Caco-2 (cell line): ENCODE data around the gene LSM7. TPM values are rescaled to one million over a fixed set of nuclear protein-coding genes. Genes with fewer than 3 reads are reported as not detected.

ENCODE experiments used
- BruUV-seq: library from RNA; stranded (reverse); fragments of 400-500 nt; replicated peaks from 2 replicates; lab custom pipeline; 2021; lab: Mats Ljungman, UMichigan
- CTCF ChIA-PET: fragments of 300-600 bp; sonication (Branson Sonifier 250); formaldehyde crosslinking; loops from one replicate; lab custom pipeline; 2022; ENCODE audit warnings: antibody characterized with exemption; lab: Charles Lee
- POLR2A ChIA-PET: fragments of 300-600 bp; sonication (Branson Sonifier 250); formaldehyde crosslinking; loops from one replicate; lab custom pipeline; 2022; ENCODE audit warnings: antibody characterized with exemption; lab: Charles Lee
- DNase-seq, 2 experiments: peaks; one replicate each; pipeline versions ENCODE4 v3.0.0 to v3.0.0-alpha.2; 2020 to 2022
- H3K27me3 ChIP-seq: replicated peaks from 2 replicates; pipeline ENCODE4 v1.6.0; 2011; ENCODE audit warnings: low read length; ENCODE audit not compliant: control insufficient read depth, insufficient read depth
- H3K36me3 ChIP-seq: 2 replicates; pipeline ENCODE4 v1.5.1; 2011; ENCODE audit warnings: low read length; ENCODE audit not compliant: control insufficient read depth, insufficient read depth
- H3K4me1 ChIP-seq: fragments of 250-450 bp; sonication (Bioruptor Pico); 2 replicates; pipeline ENCODE4 v1.5.1; 2020; ENCODE audit warnings: mild to moderate bottlenecking
- H3K4me3 ChIP-seq: 2 replicates; pipeline ENCODE4 v1.5.1; 2011; ENCODE audit warnings: low read depth, mild to moderate bottlenecking, control low read depth, low read length
- H3K9me3 ChIP-seq: fragments of 250-450 bp; sonication (Bioruptor Pico); 2 replicates; pipeline ENCODE4 v1.5.1; 2020; ENCODE audit warnings: mild to moderate bottlenecking, moderate library complexity
- H3K27ac Mint-ChIP-seq: one replicate; pipeline ENCODE4 v1.8.0; 2022; ENCODE audit warnings: mixed read lengths; ENCODE audit not compliant: unreplicated experiment
- H3K27me3 Mint-ChIP-seq: one replicate; pipeline ENCODE4 v1.8.0; 2022; ENCODE audit warnings: mixed read lengths; ENCODE audit not compliant: insufficient read depth, unreplicated experiment
- H3K36me3 Mint-ChIP-seq: one replicate; pipeline ENCODE4 v1.8.0; 2022; ENCODE audit warnings: mild to moderate bottlenecking, mixed read lengths; ENCODE audit not compliant: insufficient read depth, unreplicated experiment
- H3K4me1 Mint-ChIP-seq: one replicate; pipeline ENCODE4 v1.8.0; 2022; ENCODE audit warnings: low read depth, mixed read lengths; ENCODE audit not compliant: unreplicated experiment
- H3K4me3 Mint-ChIP-seq: one replicate; pipeline ENCODE4 v1.8.0; 2022; ENCODE audit warnings: mild to moderate bottlenecking, moderate library complexity, mixed read lengths; ENCODE audit not compliant: unreplicated experiment
- H3K9me3 Mint-ChIP-seq: one replicate; pipeline ENCODE4 v1.8.0; 2022; ENCODE audit warnings: mixed read lengths; ENCODE audit not compliant: unreplicated experiment
- intact Hi-C: fragments of 100-400 bp; cut with micrococcal nuclease; formaldehyde crosslinking; loops from one replicate; pipeline ENCODE4 v1.10.0; 2022; ENCODE audit not compliant: unreplicated experiment
- total RNA-seq: library from RNA; stranded (reverse); gene quantifications from 2 replicates; pipeline ENCODE4 v1.2.3, GENCODE V29; 2022
- TF ChIP-seq, protein P1 (sequence below), 2 experiments: fragments of 200-600 bp in 1 of 2; IDR thresholded peaks; 1 replicate in 1 of 2; 2 replicates in 1 of 2; pipeline versions ENCODE4 v1.5.1 to v1.8.0; 2011 to 2022; ENCODE audit warnings: antibody characterized with exemption in 1 of 2, control low read depth in 1 of 2, inconsistent platforms in 1 of 2, low read depth in 1 of 2, low read length in 1 of 2, mild to moderate bottlenecking in 1 of 2, moderate library complexity in 1 of 2; ENCODE audit not compliant: insufficient read depth in 1 of 2, severe bottlenecking in 1 of 2, unreplicated experiment in 1 of 2

The LSM7 gene
- total RNA-seq, 1 experiment from 2014 or later, result 141 TPM

- H3K36me3 ChIP-seq, result no peaks in the 10 kb centered on the region
- Mint-ChIP-seq H3K36me3 (no peaks in the 10 kb centered on the region), H3K4me1 (peaks cover 6% of the 10 kb centered on the region), H3K27ac (no peak overlapping the region), H3K9me3 (no peaks in the 10 kb centered on the region), H3K27me3 (no peaks in the 10 kb centered on the region), H3K4me3 (no peak overlapping the region)
- no peaks in the 10 kb centered on the region for H3K27me3 ChIP-seq
- DNase-seq, result no peak
- ChIA-PET POLR2A (no interaction called here), CTCF (interaction anchor here (1.0 kb wide), 1 partner anchor 88 kb away, joined by 3 read pairs; no protein-coding TSS in a partner anchor)
- intact Hi-C loops, result no loop called here
- 0 out of 2 replicates have a peak, but pooled peaks cover 3% of the 10 kb centered on the region for H3K4me1 ChIP-seq
- BruUV-seq, result no TSS peak
- no peak overlapping the region for H3K4me3 ChIP-seq
- TF ChIP-seq, protein P1, sequence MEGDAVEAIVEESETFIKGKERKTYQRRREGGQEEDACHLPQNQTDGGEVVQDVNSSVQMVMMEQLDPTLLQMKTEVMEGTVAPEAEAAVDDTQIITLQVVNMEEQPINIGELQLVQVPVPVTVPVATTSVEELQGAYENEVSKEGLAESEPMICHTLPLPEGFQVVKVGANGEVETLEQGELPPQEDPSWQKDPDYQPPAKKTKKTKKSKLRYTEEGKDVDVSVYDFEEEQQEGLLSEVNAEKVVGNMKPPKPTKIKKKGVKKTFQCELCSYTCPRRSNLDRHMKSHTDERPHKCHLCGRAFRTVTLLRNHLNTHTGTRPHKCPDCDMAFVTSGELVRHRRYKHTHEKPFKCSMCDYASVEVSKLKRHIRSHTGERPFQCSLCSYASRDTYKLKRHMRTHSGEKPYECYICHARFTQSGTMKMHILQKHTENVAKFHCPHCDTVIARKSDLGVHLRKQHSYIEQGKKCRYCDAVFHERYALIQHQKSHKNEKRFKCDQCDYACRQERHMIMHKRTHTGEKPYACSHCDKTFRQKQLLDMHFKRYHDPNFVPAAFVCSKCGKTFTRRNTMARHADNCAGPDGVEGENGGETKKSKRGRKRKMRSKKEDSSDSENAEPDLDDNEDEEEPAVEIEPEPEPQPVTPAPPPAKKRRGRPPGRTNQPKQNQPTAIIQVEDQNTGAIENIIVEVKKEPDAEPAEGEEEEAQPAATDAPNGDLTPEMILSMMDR (IDR thresholded peaks at IDR 0.05; ENCODE audit: insufficient read depth in 1 of 2, low read depth in 1 of 2, low read length in 1 of 2, severe bottlenecking in 1 of 2, unreplicated experiment in 1 of 2), result no peak
- no peaks in the 10 kb centered on the region for H3K9me3 ChIP-seq
Measured at GRCh38 chr19:2306281-2306806, 22.0 kb downstream of the LSM7 start.

- no peaks in the 10 kb centered on the region for H3K36me3 Mint-ChIP-seq
- intact Hi-C loops, result no loop called here
- ChIA-PET CTCF (interaction anchor here (1.0 kb wide), 1 partner anchor 89 kb away, joined by 3 read pairs; no protein-coding TSS in a partner anchor), POLR2A (no interaction called here)
- no peaks in the 10 kb centered on the region for H3K9me3 Mint-ChIP-seq
- H3K36me3 ChIP-seq, result no peaks in the 10 kb centered on the region
- H3K27me3 Mint-ChIP-seq, result no peaks in the 10 kb centered on the region
- H3K4me1 ChIP-seq, result 0 out of 2 replicates have a peak, but pooled peaks cover 3% of the 10 kb centered on the region
- H3K4me1 Mint-ChIP-seq, result peaks cover 6% of the 10 kb centered on the region
- no peaks in the 10 kb centered on the region for H3K27me3 ChIP-seq
- no peak overlapping the region for H3K27ac Mint-ChIP-seq
- DNase-seq, result no peak
- H3K4me3 ChIP-seq, result no peak overlapping the region
- no peaks in the 10 kb centered on the region for H3K9me3 ChIP-seq
- no TSS peak for BruUV-seq
- H3K4me3 Mint-ChIP-seq, result no peak overlapping the region
- TF ChIP-seq, protein P1 (IDR thresholded peaks at IDR 0.05; ENCODE audit: insufficient read depth in 1 of 2, low read depth in 1 of 2, low read length in 1 of 2, severe bottlenecking in 1 of 2, unreplicated experiment in 1 of 2), result no peak
Measured at GRCh38 chr19:2305452-2306280, 22.7 kb downstream of the LSM7 start.

DNA sequence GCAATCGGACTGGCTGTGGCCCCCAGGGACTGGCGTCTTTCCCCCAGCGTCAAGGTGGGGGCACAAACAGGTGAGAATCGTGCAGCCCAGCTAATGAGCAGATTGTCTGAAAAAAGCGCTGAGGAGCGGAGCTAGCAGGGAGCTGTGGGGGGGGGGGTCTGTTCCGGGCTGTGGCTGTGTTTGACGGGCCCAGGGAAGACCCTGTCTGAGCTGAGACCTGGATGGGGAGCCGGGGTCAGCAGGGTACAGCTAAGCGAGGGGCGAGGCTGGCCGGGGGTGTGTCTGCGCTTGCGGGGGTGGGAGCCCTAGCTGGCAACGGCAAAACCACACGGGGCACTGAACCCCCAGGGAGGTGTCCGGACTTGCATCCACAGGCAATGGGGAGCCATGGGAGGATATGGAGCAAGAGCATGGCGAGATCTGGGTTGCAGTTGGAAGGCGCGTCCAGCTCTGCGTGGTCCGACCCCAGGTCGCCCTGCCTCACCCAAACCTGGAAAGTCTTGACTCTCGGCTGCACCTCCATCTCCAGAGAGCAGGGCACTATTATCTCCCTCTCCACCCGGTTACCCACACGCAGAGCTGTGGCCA, 25.1 kb downstream of the LSM7 start:
- no peaks in the 10 kb centered on the region for H3K36me3 ChIP-seq
- Mint-ChIP-seq H3K4me1 (no peaks in the 10 kb centered on the region), H3K9me3 (no peaks in the 10 kb centered on the region), H3K4me3 (no peak overlapping the region), H3K27ac (no peak overlapping the region), H3K36me3 (peaks cover 4% of the 10 kb centered on the region), H3K27me3 (no peaks in the 10 kb centered on the region)
- ChIA-PET CTCF (no interaction called here), POLR2A (no interaction called here)
- no peaks in the 10 kb centered on the region for H3K9me3 ChIP-seq
- TF ChIP-seq, protein P1 (IDR thresholded peaks at IDR 0.05; ENCODE audit: insufficient read depth in 1 of 2, low read depth in 1 of 2, low read length in 1 of 2, severe bottlenecking in 1 of 2, unreplicated experiment in 1 of 2), result no peak
- intact Hi-C loops, result no loop called here
- H3K4me1 ChIP-seq, result no peaks in the 10 kb centered on the region
- no TSS peak for BruUV-seq
- no peak overlapping the region for H3K4me3 ChIP-seq
- no peaks in the 10 kb centered on the region for H3K27me3 ChIP-seq
- DNase-seq, result no peak
